NCI-H2196 treated with DMSO at 0.1 percent for 48 hours (cell line): ENCODE data around the gene OR6C2.
"Not testable (repeated sequence)": the region's sequence is repeated elsewhere in the genome, so short reads cannot be mapped to it uniquely, and the experiment has no call there.

Source experiments
- DNase-seq: peaks from one replicate; lab custom pipeline; 2025; ENCODE audit not compliant: unreplicated experiment; lab: John Stamatoyannopoulos, UW

Gene OR6C2

DNA sequence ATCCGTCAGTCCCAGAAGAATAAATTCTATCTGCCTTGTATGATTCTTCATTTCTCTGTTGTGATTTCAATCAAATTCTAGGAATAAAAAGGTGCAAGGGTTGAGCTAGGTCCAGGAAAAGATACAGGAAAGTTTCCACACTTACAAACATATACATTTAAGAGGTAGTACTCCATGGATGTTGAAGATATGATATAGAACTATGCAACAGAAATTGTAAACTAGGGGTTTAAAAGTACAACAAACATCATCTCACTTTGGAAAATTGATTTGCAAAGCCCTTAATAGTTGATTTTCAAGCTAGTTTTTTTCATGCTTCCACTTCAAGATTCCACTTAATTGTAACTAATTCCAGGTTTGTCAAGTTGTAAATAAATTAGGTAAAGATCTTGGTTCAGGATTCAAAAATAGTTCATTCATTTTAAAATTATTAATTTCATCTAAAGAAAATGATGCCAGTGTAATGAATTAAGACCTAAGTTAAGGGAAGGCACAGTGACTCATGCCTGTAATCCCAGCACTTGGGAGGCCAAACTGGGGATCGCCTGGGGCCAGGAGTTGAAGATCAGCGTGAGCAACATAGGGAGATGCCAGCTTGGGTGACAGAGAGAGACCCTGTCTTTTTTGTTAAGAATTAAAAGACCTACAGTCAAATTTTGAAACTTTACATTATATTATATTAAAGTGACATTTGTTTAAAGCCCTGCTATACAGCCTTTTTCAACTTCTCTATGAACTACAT is 26.4 kb downstream of the OR6C2 start, which contains the start of gene OR6C70:
Gene OR6C70, minus strand, starts transcription at position 51 of the 742 bp plus-strand sequence. Its CDS starts 0 bp downstream, at position 51.
- DNase-seq: no peak

DNA sequence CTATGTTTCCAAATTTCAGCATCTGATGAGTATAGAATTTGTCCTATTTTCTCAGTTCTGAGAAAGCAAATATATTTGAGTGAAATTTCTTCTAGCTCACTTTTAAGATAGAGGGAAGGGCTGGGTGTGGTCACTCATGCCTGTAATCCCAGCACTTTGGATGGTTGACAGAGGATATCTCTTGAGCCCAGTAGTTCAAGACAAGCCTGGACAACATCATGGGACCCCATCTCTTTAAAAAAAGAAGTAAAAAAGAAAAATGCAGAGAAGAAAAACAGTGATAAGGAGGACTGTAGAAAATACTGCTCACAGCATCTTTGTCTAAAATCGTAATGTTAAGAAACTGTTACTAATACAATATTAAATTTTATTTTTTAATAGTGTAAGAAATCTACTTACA is 28.4 kb downstream of the OR6C2 start:
- DNase-seq: no peak

DNA sequence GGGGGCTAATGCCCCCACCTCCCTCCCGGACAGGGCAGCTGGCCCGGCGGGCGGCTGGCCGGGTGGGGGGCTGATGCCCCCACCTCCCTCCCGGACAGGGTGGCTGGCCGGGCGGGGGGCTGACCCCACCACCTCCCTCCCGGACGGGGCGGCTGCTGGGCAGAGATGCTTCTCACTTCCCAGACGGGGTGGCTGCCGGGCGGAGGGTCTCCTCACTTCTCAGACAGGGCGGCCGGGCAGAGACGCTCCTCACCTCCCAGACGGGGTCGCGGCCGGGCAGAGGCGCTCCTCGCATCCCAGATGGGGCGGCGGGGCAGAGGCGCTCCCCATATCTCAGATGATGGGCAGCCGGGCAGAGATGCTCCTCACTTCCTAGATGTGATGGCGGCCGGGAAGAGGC is 35.3 kb downstream of the OR6C2 start:
- DNase-seq: not testable (repeated sequence)

- not testable (repeated sequence) for DNase-seq
These were observed 40.4 kb downstream of the OR6C2 start for GRCh38 chr12:55484284-55484683.

- no peak for DNase-seq
These were observed 48.2 kb downstream of the OR6C2 start, which contains the start of gene OR6C68 for GRCh38 chr12:55492078-55492477. Gene OR6C68 (plus strand): TSS chr12:55492378. CDS start chr12:55492378, 0 bp downstream.

GRCh38 chr12:55495490-55495889 is 51.6 kb downstream of the OR6C2 start:
- DNase-seq: no peak

- DNase-seq: no peak
These were observed 55.4 kb downstream of the OR6C2 start for GRCh38 chr12:55499231-55499630.

DNA sequence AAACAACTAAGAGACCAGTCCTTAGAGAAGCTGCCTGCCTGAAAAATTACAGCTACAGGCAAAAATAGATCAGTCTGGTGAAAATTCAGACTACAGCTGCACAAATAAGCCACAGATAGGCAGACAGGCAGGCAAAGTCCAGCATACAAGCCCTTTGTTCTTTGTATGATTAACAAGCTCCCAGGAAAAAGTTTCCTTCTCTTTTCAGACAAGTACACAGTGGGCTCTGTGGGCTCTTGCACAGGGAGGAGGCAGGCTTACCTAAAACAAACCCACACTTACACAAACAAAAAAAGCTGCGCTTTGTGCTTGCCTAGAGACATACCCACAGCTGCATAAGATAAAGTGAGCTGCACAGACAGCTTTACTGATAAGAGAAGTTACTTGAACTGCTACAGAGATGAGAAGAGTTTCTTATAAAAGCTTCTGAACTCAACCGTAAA is 56.0 kb downstream of the OR6C2 start:
- DNase-seq: no peak

DNA sequence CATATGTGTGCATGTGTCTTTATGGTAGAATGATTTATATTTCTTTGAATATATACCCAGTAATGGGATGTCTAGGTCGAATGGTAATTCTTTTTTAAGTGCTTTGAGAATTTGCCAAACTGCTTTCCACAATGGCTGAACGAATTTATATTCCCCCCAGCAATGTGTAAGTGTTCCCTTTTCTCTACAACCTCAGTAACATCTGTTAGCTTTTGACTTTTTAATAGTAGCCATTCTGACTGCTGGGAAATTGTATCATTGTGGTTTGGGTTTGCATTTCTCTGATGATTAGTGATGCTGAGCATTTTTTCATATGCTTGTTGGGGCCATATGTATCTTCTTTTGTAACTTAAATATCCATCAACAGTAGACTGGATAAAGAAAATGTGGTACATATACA is 57.7 kb downstream of the OR6C2 start:
- no peak for DNase-seq
